Central memory CD8-positive, alpha-beta T cell (primary cell): ENCODE measurements around the gene USP5.

ENCODE experiments used
- ATAC-seq: fragments of 150-1000 bp; cut with Tn5 transposase; replicated peaks from 2 replicates; pipeline ENCODE4 v1.10.0; 2022; ENCODE audit warnings: mild to moderate bottlenecking, moderate FRiP score, moderate number of reproducible peaks; ENCODE audit not compliant: poor library complexity, severe bottlenecking; ENCODE audit errors: extremely low read depth
- DNase-seq, 2 donors: peaks; one replicate each; pipeline ENCODE4 v3.0.0; 2021; ENCODE audit warnings: low spot score in 2 of 2
- H3K27ac Mint-ChIP-seq: one replicate; pipeline ENCODE4 v1.8.0; 2022; ENCODE audit warnings: low read depth, mild to moderate bottlenecking, moderate library complexity, mixed read lengths
- H3K27me3 Mint-ChIP-seq: one replicate; pipeline ENCODE4 v1.8.0; 2022; ENCODE audit warnings: mixed read lengths
- H3K36me3 Mint-ChIP-seq: one replicate; pipeline ENCODE4 v1.8.0; 2022; ENCODE audit warnings: mild to moderate bottlenecking, moderate library complexity, mixed read lengths; ENCODE audit not compliant: insufficient read depth
- H3K4me1 Mint-ChIP-seq: one replicate; pipeline ENCODE4 v1.8.0; 2022; ENCODE audit warnings: mixed read lengths
- H3K4me3 Mint-ChIP-seq: one replicate; pipeline ENCODE4 v1.8.0; 2022; ENCODE audit warnings: mild to moderate bottlenecking, moderate library complexity, mixed read lengths
- H3K9me3 Mint-ChIP-seq: one replicate; pipeline ENCODE4 v1.8.0; 2022; ENCODE audit warnings: mixed read lengths

Gene USP5

DNA sequence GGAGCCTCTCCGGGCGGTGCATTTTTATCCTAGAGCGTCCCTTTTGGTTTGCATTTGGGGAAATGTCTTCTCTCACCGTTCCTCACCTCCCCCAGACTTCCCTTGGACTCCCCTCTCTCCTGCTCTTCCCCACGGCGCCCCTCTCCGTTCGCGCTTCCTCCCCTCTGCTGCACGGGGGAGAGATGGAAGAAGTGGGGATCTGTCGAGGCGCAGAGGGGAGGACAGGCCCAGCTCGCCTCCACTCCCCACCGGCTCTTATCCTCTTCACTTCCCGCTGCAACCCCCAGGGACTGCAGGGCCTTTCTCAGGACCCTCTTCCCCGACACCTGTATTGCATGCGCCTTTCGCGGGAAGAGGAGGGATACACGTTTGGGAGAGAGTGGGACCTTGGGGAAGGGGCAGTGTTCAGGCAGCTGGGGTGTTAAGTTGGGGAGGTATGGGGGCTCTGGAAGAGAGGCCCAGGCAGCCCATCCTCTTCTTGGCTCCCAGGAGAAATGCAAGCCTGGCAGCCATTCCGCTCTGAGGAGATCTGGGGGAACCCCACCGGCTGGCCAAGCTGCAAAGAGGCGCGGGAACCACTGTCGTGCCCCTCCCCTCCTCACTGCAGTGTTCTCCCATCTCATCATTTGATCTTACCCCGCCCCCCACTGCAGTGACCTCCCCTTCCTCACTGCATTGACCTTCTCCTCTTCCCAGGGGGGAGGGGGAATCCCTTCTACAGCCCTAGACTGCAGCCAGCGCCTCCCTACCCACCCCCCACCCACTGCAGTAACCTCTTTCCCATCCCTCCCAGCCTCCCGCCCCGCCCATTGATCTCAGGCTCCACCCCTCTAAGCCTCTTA is 63.2 kb downstream of the USP5 start:
- Mint-ChIP-seq H3K27ac (peak overlapping the region; percentile 89), H3K27me3 (no peaks in the 10 kb centered on the region), H3K9me3 (no peaks in the 10 kb centered on the region), H3K4me1 (peaks cover 42% of the 10 kb centered on the region), H3K4me3 (peak overlapping the region; percentile 88), H3K36me3 (peaks cover 24% of the 10 kb centered on the region)
- ATAC-seq (peak; percentile 2), DNase-seq (no peak)

DNA sequence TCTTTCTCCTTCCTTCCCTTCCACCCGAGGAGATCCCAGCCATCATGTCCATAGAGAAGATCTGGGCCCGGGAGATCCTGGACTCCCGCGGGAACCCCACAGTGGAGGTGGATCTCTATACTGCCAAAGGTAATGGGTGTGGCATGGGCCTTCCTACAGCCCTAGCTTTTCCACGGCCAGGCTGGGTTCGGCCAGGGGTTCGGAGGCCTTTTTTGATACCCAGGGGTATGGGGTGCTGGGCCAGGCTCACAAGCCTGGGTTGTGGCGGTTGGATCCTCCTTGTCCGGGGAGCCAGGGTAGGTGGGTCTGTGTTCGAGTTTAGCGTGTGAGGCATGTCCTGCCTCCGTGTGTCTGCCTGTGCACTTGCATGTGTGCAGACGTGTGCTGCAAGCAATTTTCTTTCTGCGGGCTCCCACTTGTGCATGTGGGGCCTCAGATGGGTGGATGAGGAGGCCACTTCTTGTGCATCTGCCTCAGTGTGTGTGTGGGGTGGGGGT is 63.9 kb downstream of the USP5 start:
- ATAC-seq (no peak), DNase-seq (no peak)
- Mint-ChIP-seq H3K4me1 (peaks cover 42% of the 10 kb centered on the region), H3K9me3 (no peaks in the 10 kb centered on the region), H3K4me3 (peak overlapping the region; percentile 88), H3K27me3 (no peaks in the 10 kb centered on the region), H3K36me3 (peaks cover 24% of the 10 kb centered on the region), H3K27ac (peak overlapping the region; percentile 89)
